Astrocyte of the cerebellum (primary cell): ENCODE measurements around the gene ZNF772.
A peak's percentile ranks its signal among the peaks of the same experiment; 100 is the strongest.
"Not testable (repeated sequence)": the region's sequence is repeated elsewhere in the genome, so short reads cannot be mapped to it uniquely, and the experiment has no call there.

ENCODE experiments used
- DNase-seq: peaks from one replicate; pipeline ENCODE4 v3.0.0-alpha.2; 2011; ENCODE audit warnings: low read depth
- H3K4me3 ChIP-seq: 2 replicates; pipeline ENCODE4 v1.5.1; 2011; ENCODE audit warnings: mild to moderate bottlenecking, low read depth, low read length, moderate library complexity
- CTCF ChIP-seq: IDR thresholded peaks from 2 replicates; pipeline ENCODE4 v1.5.1; 2012; ENCODE audit warnings: low read length, low read depth, moderate library complexity, mild to moderate bottlenecking; ENCODE audit errors: missing control alignments
- in situ Hi-C: cut with HindIII; loops from 2 replicates; pipeline ENCODE4 v1.10.0; 2017; ENCODE audit warnings: low sequenced_read_pairs

The ZNF772 gene

DNA sequence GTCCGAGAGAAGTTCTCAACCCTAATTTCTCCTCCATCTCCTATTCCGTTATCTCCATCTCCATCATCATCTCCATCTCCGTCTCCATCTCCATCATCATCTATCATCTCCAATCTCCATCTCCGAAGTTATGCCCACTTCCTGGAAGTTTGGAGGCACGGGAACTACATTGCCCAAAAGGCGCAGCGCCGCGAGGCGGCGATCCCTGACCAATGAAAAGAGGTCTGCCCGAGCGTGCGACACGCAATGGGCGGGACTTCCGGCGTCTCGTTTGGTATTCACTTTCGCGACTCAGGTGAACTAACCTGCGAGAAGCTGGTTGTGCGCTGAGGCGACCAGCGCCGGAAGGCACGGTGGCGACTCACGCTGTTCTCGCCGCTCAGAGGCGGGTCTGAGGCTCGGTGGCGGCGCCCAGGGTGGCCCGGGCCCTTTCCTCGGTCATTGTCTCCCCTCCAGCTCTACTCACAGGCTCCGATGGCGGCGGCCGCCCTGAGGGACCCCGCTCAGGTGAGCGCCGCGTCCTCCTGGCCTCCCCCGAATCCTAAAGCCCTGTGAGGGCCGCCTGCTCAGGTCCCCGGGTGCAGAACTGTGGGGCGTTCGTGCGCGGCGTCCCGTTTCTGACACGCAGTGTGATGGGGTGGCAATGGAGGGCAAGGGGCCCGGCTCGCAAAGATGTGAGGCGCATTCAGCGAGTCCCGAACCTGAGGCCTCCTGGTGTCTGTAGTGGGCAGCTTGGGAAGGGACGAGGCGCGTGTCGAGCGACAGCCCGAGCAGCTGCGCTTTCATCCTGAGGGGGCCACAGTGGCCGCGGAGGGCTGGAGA, 10.3 kb upstream of the ZNF772 start, which contains the start of gene ZNF419:
ZNF419 (plus strand) TSS at position 274 of the 822 bp plus-strand sequence; CDS start at position 475, 201 bp downstream.
- in situ Hi-C loops = not testable (repeated sequence)
- DNase-seq = peak; percentile 63
- peak within 1 kb of the TSS; percentile 89 for H3K4me3 ChIP-seq

- no peak for DNase-seq
- no peak overlapping the region for H3K4me3 ChIP-seq
- no peak for TF ChIP-seq CTCF
- in situ Hi-C loops = no loop called here
Measured at GRCh38 chr19:57473646-57474045, 3.7 kb downstream of the ZNF772 start.

- no peak for DNase-seq
- no peak for TF ChIP-seq CTCF
- in situ Hi-C loops = no loop called here
- no peak overlapping the region for H3K4me3 ChIP-seq
Measured at GRCh38 chr19:57466489-57466888, 10.9 kb downstream of the ZNF772 start.

DNA sequence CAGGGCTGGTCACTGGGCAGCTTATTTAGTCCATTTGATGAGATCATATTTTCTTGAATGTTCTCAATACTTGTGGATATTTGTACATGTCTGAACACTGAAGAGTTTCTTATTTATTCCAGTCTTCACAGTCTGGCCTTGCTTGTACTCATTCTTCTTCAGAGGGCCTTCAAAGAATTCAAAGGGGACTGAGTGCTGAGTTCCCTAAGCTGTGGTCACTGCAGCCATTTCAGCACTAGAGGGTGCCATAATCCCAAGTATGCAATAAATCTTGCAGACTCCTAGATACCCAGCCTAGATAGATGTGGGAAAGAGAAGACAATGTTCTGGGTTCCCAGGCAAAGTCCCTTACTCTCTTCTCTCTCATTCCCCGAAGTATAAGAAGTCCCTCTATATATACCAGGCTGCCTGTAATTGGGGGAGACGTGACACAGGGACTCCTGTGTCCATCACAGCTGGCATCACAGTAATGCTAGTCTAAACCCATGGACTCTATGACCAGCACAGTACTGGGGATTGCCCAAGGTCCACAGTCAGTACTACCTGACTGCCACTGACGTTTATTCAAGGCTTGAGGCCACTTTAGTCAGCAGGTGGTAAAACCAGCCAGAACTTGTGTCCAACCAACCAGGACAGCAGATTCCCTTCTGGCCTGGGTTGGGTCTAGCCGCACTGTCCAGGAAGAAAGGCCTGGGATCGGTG, 11.5 kb downstream of the ZNF772 start:
- in situ Hi-C loops = no loop called here
- no peak overlapping the region for H3K4me3 ChIP-seq
- TF ChIP-seq CTCF = no peak
- no peak for DNase-seq

DNA sequence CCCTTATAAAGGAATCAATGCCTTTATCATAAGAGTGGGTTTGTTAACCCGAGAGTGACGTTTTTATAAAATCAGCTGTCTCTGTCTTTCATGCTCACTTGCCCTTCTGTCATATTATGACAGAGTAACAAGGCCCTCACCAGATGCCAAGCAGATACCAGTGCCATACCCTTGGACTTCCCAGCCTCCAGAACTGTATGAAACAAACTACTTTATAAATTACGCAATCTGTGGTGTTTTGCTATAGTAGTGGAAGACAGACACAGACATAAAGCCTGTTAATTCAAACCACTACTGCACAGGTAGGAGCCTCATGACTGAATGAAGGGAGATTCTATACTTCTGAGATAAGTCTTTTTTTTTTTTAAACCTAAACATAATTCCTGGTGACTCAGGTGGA, 25.1 kb downstream of the ZNF772 start:
- in situ Hi-C loops = no loop called here
- DNase-seq = no peak
- no peak overlapping the region for H3K4me3 ChIP-seq
- TF ChIP-seq CTCF = no peak

DNA sequence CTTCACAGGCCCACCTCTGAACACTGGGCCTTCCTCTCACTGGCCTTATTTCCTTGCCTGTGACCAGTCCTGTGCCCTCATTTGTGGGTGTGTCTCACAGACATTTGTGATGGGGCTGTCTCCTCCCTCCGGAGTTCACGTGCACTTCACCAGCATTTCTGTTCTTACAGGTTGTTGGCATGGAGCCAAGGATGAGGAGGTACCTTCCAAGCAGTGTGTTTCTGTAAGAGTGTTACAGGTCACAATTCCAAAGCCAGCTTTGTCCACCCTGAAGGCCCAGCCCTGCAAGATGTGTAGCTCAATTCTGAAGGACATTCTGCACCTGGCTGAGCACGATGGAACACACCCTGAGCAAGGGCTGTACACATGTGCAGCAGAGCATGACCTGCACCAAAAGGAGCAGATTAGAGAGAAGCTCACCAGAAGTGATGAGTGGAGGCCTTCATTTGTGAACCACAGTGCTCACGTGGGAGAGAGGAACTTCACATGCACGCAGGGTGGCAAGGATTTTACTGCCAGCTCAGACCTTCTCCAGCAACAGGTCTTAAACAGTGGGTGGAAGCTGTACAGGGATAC, 34.2 kb downstream of the ZNF772 start:
- in situ Hi-C loops = no loop called here
- no peak for TF ChIP-seq CTCF
- DNase-seq = no peak
- no peak overlapping the region for H3K4me3 ChIP-seq
